GM18526 (cell line): ENCODE results near the gene EYA2.

Experiments
- POLR2A ChIP-seq: IDR thresholded peaks from 3 replicates; pipeline ENCODE4 v1.6.1; 2011; ENCODE audit not compliant: insufficient read length; ENCODE audit errors: extremely low read depth

Gene EYA2

GRCh38 chr20:47018381-47018780, 123.7 kb downstream of the EYA2 start:
- TF ChIP-seq POLR2A = no peak

DNA sequence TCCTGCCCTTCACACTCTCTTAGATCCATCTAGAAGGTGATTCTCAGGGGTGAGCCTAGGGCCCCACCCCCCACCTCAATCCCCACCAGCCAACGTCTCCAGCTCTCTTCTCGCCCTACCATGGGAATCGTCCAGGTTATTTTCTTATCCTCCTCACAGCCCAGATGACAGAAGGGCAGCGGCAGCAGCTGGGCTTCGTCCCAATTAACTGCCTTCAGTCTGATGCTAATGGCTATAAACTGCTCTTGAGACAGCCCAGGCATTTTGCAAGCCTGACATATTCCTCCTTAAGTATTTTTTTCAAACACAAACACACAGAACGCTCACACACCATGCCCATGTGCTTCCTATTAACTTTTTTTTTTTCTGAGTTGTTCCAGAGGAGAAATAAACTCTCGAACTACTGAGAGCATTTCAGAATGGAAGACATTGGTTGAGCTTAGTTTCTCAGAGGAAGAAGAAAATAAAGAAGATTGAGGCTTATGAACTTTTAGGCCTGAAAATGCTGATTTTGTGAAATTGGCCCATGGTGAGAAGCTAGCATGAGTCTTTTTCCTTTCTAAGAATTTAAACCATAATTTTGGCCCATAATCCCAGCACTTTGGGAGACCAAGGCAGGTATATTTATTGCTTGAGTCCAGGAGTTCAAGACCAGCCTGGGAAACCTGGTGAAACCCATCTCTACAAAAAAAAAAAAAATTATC, 124.6 kb downstream of the EYA2 start:
- no peak for TF ChIP-seq POLR2A

DNA sequence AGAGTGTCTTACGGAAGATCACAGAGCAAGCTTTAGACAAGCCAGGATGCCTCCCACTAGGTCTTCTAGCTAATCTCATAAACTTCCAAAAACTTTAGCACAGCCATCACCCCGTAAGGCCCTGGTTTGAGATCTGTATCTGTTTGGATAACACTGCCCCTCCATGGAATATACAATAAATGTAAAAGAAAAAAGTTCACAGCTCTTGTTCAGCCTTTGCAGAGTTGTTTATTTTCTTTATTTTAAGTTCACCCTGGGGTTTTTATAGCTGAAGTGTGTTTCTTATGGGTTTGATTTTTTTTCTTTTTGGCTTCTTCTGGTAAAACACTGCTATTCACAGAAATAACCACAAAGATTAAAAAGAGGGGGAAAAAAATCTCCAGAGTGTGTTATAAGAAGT, 125.6 kb downstream of the EYA2 start:
- no peak for TF ChIP-seq POLR2A

DNA sequence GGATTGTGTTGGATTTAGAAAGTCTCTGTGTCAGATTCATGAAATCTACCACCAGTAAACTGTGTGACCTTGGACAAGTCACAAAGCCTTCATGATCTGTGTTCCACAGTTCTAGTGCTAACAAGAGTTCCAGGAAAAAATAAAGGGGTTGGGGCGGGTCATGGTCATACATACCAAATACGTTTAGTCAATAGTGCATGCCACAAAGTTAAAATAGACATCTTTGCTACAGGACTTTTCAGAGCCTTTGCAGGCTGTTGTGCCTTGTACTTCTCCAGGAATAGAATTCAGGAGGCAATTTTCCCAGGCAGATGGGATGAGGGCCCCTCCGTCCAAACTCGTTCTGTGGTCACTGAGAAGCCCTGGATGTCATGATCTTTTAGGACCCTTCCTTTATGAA, 127.2 kb downstream of the EYA2 start:
- no peak for TF ChIP-seq POLR2A

DNA sequence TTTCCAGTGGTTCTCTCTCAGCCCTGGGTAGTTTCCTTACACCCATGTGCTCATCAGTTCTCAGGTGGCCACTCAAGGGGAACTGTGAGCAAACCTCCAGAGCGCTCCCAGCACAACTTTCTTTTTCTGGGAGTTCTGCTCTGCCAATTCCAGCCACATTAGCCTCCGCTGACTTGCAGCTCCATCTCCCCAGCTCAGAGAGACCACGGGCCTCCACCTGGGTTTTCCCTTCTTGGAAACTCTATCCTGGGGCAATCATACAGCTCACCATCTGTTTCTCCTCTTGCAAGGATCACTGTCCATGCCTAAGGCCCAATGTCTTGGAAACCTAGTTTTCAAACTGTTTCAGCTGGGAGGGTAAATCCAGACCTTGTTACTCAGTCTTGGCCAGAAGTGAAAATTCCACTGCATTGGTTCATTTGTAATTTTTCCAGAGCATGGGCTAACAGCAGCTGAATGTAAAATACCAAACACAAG, 129.9 kb downstream of the EYA2 start:
- TF ChIP-seq POLR2A = no peak

GRCh38 chr20:47027042-47027441, 132.4 kb downstream of the EYA2 start:
- no peak for TF ChIP-seq POLR2A

GRCh38 chr20:47027456-47027855, 132.8 kb downstream of the EYA2 start:
- no peak for TF ChIP-seq POLR2A

GRCh38 chr20:47028487-47028886, 133.8 kb downstream of the EYA2 start:
- no peak for TF ChIP-seq POLR2A

GRCh38 chr20:47029845-47030244, 135.2 kb downstream of the EYA2 start:
- no peak for TF ChIP-seq POLR2A

DNA sequence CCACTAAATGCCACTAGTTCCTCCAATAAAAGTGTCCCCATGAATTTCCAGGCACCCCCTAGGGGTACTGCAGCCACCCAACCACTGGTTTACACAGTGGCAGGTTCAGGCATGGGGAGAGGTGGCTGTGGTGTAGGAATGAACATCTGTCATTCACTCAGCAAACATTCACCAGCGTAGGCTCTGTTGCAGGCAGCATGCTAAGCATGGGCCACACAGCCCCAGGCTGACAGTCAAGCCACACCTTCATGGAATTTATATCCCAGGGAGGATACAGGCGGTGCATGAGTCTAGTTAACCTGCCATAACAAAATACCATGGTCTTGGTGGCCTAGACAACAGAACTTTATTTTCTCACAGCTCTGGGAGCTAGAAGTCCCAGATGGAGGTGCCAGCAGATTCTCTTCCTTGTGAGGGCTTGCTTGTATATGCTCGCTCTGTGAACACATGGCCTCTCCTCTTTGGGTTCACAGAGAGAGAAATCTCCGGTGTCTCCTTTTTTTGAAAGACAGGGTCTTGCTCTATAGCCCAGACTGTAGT, 135.7 kb downstream of the EYA2 start:
- TF ChIP-seq POLR2A = no peak

- TF ChIP-seq POLR2A = no peak
These were observed 136.4 kb downstream of the EYA2 start for GRCh38 chr20:47031004-47031403.

GRCh38 chr20:47031821-47032220, 137.2 kb downstream of the EYA2 start:
- TF ChIP-seq POLR2A = no peak

- TF ChIP-seq POLR2A = no peak
These were observed 138.4 kb downstream of the EYA2 start for GRCh38 chr20:47032933-47033578.

- TF ChIP-seq POLR2A = no peak
These were observed 139.0 kb downstream of the EYA2 start for GRCh38 chr20:47033665-47034064.

GRCh38 chr20:47035026-47035590, 140.5 kb downstream of the EYA2 start:
- no peak for TF ChIP-seq POLR2A
